Activated CD4-positive, alpha-beta T cell treated with anti-CD3 and anti-CD28 coated beads, Interleukin-2, amount 50 U/mL, for 1 hour (primary cell): ENCODE results near the gene APOC4.
"Not testable (repeated sequence)": the region's sequence is repeated elsewhere in the genome, so short reads cannot be mapped to it uniquely, and the experiment has no call there.

Experiments used
- DNase-seq: peaks from one replicate; pipeline ENCODE4 v3.0.0-alpha.2; 2020

Gene APOC4

GRCh38 chr19:44942067-44942571 is at the start of gene APOC4:
TSS of gene APOC4 (plus strand) at chr19:44942237. CDS start at chr19:44942278, 41 bp downstream.
- no peak for DNase-seq

GRCh38 chr19:44892932-44893331 is 49.1 kb upstream of the APOC4 start:
- no peak for DNase-seq

- DNase-seq: no peak
These were observed 48.5 kb upstream of the APOC4 start for GRCh38 chr19:44893332-44894051.

GRCh38 chr19:44894052-44894400 is 48.0 kb upstream of the APOC4 start:
- no peak for DNase-seq

DNA sequence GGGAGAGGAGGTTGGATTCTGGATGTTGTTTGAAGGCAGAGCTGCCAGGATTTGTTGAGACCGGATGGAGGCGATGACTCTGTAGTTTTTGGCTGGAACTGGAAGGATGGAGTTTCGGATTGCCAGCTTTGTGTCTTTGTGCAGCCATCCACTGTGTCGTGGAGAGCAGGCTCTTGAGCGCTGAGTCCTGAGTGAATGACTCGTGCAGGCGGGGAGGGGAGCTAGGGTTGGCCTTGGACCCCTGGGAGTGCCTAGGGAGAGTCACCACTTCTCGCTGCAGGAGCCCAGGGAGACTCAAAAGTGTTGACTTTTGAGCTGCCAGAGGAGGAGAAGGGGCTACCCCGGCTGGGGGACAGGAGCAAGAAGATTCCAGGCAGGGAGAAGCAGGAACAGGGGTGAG is 47.1 kb upstream of the APOC4 start:
- no peak for DNase-seq

- no peak for DNase-seq
These were observed 44.2 kb upstream of the APOC4 start for GRCh38 chr19:44897835-44898234.

DNA sequence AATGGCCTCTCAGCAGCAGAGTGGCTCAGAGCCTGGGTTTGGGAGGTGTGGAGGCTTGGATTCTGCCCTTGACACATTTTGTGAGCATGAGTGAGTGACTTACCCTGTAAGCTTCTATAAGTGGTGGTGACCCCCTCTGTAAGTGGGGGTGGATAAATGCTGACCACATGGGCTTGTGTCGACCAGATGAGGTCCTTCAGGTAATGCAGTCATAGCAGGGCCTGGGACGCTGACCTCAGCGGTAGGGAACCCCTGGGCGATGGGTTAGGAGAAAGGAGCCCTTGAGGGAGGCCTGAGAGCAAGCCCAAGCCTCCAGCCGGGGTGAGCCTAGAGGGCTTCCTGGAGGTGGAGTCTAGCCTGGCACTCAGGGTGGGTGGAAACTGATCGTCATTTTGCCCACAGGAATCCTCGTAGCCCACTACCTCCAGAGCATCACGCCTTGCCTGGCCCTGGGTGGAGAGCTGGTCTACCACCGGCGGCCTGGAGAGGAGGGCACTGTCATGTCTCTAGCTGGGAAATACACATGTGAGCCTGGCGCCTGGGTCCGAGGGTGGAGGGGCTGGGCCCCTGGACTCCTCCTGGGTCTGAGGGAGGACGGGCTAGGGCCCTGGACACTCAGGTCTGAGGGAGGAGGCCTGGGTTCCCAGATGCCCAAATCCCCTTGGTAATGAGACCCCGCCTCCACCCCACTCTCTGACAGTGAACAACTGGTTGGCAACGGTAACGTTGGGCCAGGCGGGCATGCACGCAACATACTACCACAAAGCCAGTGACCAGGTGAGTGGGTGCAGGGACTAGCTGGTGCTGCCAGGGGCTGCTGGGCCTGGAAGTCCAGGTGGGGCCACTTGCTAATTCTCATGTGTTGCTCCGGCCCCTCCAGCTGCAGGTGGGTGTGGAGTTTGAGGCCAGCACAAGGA is 41.5 kb upstream of the APOC4 start:
- no peak for DNase-seq

- no peak for DNase-seq
These were observed 38.8 kb upstream of the APOC4 start for GRCh38 chr19:44903216-44903601.

DNA sequence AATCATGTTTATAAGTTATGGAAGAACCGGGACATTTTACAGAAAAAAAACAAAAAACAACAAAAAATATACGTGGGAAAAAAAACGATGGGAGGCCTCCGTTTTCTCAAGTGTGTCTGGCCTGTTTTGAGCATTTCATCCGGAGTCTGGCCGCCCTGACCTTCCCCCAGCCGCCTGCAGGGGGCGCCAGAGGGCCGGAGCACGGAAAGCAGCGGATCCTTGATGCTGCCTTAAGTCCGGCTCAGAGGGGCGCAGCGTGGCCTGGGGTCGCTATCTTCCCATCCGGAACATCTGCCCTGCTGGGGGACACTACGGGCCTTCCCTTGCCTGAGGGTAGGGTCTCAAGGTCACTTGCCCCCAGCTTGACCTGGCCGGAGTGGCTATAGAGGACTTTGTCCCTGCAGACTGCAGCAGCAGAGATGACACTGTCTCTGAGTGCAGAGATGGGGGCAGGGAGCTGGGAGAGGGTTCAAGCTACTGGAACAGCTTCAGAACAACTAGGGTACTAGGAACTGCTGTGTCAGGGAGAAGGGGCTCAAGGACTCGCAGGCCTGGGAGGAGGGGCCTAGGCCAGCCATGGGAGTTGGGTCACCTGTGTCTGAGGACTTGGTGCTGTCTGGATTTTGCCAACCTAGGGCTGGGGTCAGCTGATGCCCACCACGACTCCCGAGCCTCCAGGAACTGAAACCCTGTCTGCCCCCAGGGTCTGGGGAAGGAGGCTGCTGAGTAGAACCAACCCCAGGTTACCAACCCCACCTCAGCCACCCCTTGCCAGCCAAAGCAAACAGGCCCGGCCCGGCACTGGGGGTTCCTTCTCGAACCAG is 38.2 kb upstream of the APOC4 start:
- DNase-seq: peak; percentile 75

DNA sequence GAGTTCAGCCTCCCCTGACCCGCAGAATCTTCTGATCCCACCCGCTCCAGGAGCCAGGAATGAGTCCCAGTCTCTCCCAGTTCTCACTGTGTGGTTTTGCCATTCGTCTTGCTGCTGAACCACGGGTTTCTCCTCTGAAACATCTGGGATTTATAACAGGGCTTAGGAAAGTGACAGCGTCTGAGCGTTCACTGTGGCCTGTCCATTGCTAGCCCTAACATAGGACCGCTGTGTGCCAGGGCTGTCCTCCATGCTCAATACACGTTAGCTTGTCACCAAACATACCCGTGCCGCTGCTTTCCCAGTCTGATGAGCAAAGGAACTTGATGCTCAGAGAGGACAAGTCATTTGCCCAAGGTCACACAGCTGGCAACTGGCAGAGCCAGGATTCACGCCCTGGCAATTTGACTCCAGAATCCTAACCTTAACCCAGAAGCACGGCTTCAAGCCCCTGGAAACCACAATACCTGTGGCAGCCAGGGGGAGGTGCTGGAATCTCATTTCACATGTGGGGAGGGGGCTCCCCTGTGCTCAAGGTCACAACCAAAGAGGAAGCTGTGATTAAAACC is 37.5 kb upstream of the APOC4 start:
- DNase-seq: no peak

- no peak for DNase-seq
These were observed 36.4 kb upstream of the APOC4 start, which contains the start of gene APOE for GRCh38 chr19:44905437-44906160. TSS of gene APOE (plus strand) at chr19:44905796. CDS start at chr19:44906625, 829 bp downstream.

DNA sequence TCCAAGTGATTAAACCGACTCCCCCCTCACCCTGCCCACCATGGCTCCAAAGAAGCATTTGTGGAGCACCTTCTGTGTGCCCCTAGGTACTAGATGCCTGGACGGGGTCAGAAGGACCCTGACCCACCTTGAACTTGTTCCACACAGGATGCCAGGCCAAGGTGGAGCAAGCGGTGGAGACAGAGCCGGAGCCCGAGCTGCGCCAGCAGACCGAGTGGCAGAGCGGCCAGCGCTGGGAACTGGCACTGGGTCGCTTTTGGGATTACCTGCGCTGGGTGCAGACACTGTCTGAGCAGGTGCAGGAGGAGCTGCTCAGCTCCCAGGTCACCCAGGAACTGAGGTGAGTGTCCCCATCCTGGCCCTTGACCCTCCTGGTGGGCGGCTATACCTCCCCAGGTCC is 34.4 kb upstream of the APOC4 start:
- DNase-seq: no peak

- no peak for DNase-seq
These were observed 33.8 kb upstream of the APOC4 start for GRCh38 chr19:44908074-44908835.

- DNase-seq: no peak
These were observed 33.2 kb upstream of the APOC4 start for GRCh38 chr19:44908836-44909261.

DNA sequence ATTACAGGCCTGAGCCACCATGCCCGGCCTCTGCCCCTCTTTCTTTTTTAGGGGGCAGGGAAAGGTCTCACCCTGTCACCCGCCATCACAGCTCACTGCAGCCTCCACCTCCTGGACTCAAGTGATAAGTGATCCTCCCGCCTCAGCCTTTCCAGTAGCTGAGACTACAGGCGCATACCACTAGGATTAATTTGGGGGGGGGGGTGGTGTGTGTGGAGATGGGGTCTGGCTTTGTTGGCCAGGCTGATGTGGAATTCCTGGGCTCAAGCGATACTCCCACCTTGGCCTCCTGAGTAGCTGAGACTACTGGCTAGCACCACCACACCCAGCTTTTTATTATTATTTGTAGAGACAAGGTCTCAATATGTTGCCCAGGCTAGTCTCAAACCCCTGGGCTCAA is 32.3 kb upstream of the APOC4 start:
- no peak for DNase-seq

GRCh38 chr19:44911896-44912295 is 30.1 kb upstream of the APOC4 start:
- DNase-seq: not testable (repeated sequence)

- DNase-seq: no peak
These were observed 29.2 kb upstream of the APOC4 start for GRCh38 chr19:44912854-44913253.

DNA sequence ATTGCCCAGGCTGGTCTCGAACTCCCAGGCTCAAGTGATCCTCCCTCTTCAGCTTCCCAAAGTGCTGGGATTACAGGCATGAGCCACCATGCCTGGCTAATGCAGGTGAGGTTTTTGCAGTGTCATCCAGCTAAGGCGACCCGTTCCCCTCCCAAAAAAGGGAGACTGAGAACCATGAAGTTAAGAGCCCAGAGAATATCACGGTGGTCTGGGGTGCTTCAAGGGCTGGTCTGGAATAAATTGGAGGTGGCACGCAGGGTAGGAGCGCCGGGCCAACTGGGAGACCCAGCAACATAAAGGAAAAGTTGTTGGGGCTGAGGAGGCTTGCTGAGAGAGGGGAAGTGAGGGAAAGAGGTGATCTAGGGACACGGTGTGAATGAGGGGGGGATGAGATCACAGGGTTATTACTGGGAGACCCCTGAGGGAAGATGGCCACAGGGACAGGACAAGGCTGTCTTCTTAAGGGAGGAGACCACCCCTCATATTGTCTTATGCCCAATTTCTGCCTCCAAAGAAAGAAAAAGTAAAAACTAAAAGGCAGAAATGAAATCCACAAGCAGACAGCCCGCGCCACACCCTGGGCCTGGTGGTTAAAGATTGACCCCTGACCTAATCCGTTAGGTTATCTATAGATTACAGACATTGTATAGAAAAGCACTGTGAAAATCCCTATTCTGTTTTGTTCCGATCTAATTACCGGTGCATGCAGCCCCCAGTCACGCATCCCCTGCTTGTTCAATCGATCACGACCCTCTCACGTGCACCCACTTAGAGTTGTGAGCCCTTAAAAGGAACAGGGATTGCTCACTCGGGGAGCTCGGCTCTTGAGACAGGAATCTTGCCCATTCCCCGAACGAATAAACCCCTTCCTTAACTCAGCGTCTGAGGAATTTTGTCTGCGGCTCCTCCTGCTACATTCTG is 28.3 kb upstream of the APOC4 start:
- not testable (repeated sequence) for DNase-seq

- DNase-seq: peak; percentile 70
These were observed 27.4 kb upstream of the APOC4 start, which contains the start of gene APOC1 for GRCh38 chr19:44914433-44915206. TSS of gene APOC1 (plus strand) at chr19:44914608. CDS start at chr19:44914892, 284 bp downstream.
